Panc1 (cell line): ENCODE data around the gene SPATA31E1. TPM values are rescaled to one million over a fixed set of nuclear protein-coding genes. Genes with fewer than 3 reads are reported as not detected.

ENCODE experiments used
- ATAC-seq: fragments of 200-7000 bp; cut with Tn5 transposase; 2 replicates; pipeline ENCODE4 v1.9.1; 2020; ENCODE audit warnings: mild to moderate bottlenecking, moderate library complexity
- BruUV-seq: library from RNA; stranded (reverse); fragments of 400-500 nt; replicated peaks from 2 replicates; lab custom pipeline; 2021; lab: Mats Ljungman, UMichigan
- CTCF ChIA-PET: fragments of 300-600 bp; sonication (Branson Sonifier 250); formaldehyde crosslinking; loops from one replicate; lab custom pipeline; 2022; ENCODE audit warnings: antibody characterized with exemption; lab: Charles Lee
- POLR2A ChIA-PET: fragments of 300-600 bp; sonication (Branson Sonifier 250); formaldehyde crosslinking; loops from one replicate; lab custom pipeline; 2022; ENCODE audit warnings: antibody characterized with exemption; lab: Charles Lee
- DNase-seq: peaks from one replicate; pipeline ENCODE4 v3.0.0-alpha.2; 2010; ENCODE audit warnings: low read depth, low spot score
- H3K27ac ChIP-seq: 2 replicates; pipeline ENCODE4 v1.5.1; 2011; ENCODE audit warnings: mild to moderate bottlenecking, low read length, inconsistent platforms
- H3K27me3 ChIP-seq: fragments of 200-500 bp; sonication (Bioruptor generic); 2 replicates; pipeline ENCODE4 v1.6.0; 2014; ENCODE audit warnings: low read length, inconsistent platforms; ENCODE audit not compliant: control insufficient read depth, insufficient read depth
- H3K36me3 ChIP-seq: fragments of 200-500 bp; sonication (Bioruptor generic); 2 replicates; pipeline ENCODE4 v1.5.1; 2014; ENCODE audit warnings: inconsistent platforms, mild to moderate bottlenecking, low read length, moderate library complexity; ENCODE audit not compliant: control insufficient read depth, insufficient read depth
- H3K4me1 ChIP-seq: 2 replicates; pipeline ENCODE4 v1.5.1; 2011; ENCODE audit warnings: inconsistent platforms, mild to moderate bottlenecking, low read length, moderate library complexity; ENCODE audit not compliant: control insufficient read depth, insufficient read depth
- H3K4me3 ChIP-seq, 2 experiments: 2 replicates each; pipeline ENCODE4 v1.5.1; 2011 to 2012; ENCODE audit warnings: low read depth in 2 of 2, low read length in 2 of 2, mild to moderate bottlenecking in 2 of 2, inconsistent platforms in 1 of 2, moderate library complexity in 1 of 2
- H3K9me3 ChIP-seq: fragments of 200-500 bp; sonication (Bioruptor generic); 2 replicates; pipeline ENCODE4 v1.5.1; 2014; ENCODE audit warnings: low read depth, mild to moderate bottlenecking, inconsistent platforms, low read length, moderate library complexity; ENCODE audit not compliant: control insufficient read depth, insufficient read depth
- POLR2AphosphoS5 ChIP-seq: IDR thresholded peaks from 2 replicates; pipeline ENCODE4 v1.6.1; 2012; ENCODE audit warnings: mild to moderate bottlenecking, low read depth, low read length, moderate library complexity
- SIN3A ChIP-seq: IDR thresholded peaks from 2 replicates; pipeline ENCODE4 v1.6.1; 2012; ENCODE audit warnings: low read depth, mild to moderate bottlenecking, low read length, moderate library complexity, borderline replicate concordance; ENCODE audit not compliant: insufficient read depth
- TCF7L2 ChIP-seq: IDR thresholded peaks from 2 replicates; pipeline ENCODE4 v1.6.1; 2011; ENCODE audit warnings: mild to moderate bottlenecking, low read depth, low read length, inconsistent platforms
- in situ Hi-C: cut with HindIII; loops from 2 replicates; pipeline ENCODE4 v1.10.0; 2016; ENCODE audit warnings: low sequenced_read_pairs, low pct_unique_long_range_greater_than_20kb
- intact Hi-C: fragments of 100-400 bp; cut with micrococcal nuclease; formaldehyde crosslinking; loops from one replicate; pipeline ENCODE4 v1.10.0; 2022; ENCODE audit not compliant: unreplicated experiment
- total RNA-seq: library from RNA; stranded (reverse); gene quantifications from one replicate; pipeline ENCODE4 v1.2.1, GENCODE V29; 2021; ENCODE audit not compliant: unreplicated experiment
- TF ChIP-seq, protein P1 (sequence below): fragments of 450-650 bp; IDR thresholded peaks from 2 replicates; pipeline ENCODE4 v1.5.1; 2017; ENCODE audit warnings: mild to moderate bottlenecking
- TF ChIP-seq, protein P2 (sequence below), 2 experiments: IDR thresholded peaks; 2 replicates each; pipeline ENCODE4 v1.6.1; 2011 to 2012; ENCODE audit warnings: low read depth in 2 of 2, control low read depth in 1 of 2, low read length in 1 of 2, mild to moderate bottlenecking in 1 of 2, moderate library complexity in 1 of 2; ENCODE audit not compliant: insufficient read depth in 1 of 2

Gene SPATA31E1
- total RNA-seq, 1 experiment from 2014 or later = not detected

DNA sequence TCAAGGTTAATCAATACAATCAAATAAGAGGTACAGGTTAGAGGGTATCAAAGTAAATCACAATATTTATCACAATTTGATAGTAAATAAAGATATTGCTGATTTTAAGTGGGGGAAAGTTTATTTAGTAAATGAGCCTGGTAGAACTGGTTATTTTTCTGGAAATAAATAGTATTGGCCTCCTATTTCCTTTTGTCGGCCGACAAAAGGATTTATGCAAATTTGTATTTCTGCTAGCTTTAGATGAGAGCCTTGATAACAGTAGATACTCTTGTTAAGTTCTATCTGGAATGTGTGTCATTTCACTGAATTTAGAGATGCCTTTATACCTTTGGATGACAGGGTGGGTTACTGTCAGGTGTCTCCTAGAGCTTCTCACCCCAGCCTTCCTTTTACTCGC is 17.8 kb upstream of the SPATA31E1 start:
- Histone ChIP-seq H3K27ac (no peak overlapping the region), H3K27me3 (no peaks in the 10 kb centered on the region), H3K4me1 (no peaks in the 10 kb centered on the region), H3K4me3 (no peak overlapping the region), H3K9me3 (no peaks in the 10 kb centered on the region), H3K36me3 (no peaks in the 10 kb centered on the region)
- no peak for DNase-seq
- TF ChIP-seq SIN3A (no peak), POLR2AphosphoS5 (no peak), TCF7L2 (no peak)
- TF ChIP-seq, protein P1, sequence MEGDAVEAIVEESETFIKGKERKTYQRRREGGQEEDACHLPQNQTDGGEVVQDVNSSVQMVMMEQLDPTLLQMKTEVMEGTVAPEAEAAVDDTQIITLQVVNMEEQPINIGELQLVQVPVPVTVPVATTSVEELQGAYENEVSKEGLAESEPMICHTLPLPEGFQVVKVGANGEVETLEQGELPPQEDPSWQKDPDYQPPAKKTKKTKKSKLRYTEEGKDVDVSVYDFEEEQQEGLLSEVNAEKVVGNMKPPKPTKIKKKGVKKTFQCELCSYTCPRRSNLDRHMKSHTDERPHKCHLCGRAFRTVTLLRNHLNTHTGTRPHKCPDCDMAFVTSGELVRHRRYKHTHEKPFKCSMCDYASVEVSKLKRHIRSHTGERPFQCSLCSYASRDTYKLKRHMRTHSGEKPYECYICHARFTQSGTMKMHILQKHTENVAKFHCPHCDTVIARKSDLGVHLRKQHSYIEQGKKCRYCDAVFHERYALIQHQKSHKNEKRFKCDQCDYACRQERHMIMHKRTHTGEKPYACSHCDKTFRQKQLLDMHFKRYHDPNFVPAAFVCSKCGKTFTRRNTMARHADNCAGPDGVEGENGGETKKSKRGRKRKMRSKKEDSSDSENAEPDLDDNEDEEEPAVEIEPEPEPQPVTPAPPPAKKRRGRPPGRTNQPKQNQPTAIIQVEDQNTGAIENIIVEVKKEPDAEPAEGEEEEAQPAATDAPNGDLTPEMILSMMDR = no peak
- TF ChIP-seq, protein P2, sequence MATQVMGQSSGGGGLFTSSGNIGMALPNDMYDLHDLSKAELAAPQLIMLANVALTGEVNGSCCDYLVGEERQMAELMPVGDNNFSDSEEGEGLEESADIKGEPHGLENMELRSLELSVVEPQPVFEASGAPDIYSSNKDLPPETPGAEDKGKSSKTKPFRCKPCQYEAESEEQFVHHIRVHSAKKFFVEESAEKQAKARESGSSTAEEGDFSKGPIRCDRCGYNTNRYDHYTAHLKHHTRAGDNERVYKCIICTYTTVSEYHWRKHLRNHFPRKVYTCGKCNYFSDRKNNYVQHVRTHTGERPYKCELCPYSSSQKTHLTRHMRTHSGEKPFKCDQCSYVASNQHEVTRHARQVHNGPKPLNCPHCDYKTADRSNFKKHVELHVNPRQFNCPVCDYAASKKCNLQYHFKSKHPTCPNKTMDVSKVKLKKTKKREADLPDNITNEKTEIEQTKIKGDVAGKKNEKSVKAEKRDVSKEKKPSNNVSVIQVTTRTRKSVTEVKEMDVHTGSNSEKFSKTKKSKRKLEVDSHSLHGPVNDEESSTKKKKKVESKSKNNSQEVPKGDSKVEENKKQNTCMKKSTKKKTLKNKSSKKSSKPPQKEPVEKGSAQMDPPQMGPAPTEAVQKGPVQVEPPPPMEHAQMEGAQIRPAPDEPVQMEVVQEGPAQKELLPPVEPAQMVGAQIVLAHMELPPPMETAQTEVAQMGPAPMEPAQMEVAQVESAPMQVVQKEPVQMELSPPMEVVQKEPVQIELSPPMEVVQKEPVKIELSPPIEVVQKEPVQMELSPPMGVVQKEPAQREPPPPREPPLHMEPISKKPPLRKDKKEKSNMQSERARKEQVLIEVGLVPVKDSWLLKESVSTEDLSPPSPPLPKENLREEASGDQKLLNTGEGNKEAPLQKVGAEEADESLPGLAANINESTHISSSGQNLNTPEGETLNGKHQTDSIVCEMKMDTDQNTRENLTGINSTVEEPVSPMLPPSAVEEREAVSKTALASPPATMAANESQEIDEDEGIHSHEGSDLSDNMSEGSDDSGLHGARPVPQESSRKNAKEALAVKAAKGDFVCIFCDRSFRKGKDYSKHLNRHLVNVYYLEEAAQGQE (IDR thresholded peaks at IDR 0.05; ENCODE audit: insufficient read depth in 1 of 2, low read depth in 2 of 2, low read length in 1 of 2) = no peak
- intact Hi-C loops (no loop called here), in situ Hi-C loops (no loop called here)
- no peak for ATAC-seq
- POLR2A ChIA-PET = no interaction called here
- no TSS peak for BruUV-seq
- CTCF ChIA-PET = no interaction called here

DNA sequence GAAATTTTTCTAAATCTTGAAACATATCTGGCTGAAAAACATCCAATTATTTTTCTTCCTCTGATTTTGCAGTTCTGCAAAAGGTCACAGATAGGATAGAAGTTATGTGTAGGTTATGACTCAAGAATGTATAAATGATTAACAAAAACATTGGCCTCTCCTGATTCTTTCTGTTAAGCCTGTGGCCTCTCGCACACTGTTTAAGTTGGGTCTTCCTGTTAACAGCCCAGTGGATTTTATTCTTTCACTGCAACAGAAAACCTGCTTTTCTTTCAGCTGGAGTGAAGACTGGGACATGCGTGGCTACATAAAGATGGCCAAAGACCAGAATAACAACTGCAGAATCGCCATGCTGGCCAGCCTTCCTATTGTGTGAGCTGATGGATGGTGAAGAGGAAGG is 17.1 kb upstream of the SPATA31E1 start:
- H3K27me3 ChIP-seq = no peaks in the 10 kb centered on the region
- intact Hi-C loops (no loop called here), in situ Hi-C loops (no loop called here)
- no TSS peak for BruUV-seq
- ATAC-seq (no peak), DNase-seq (no peak)
- TF ChIP-seq, protein P1 = no peak
- TF ChIP-seq POLR2AphosphoS5 (no peak), SIN3A (no peak), TCF7L2 (no peak)
- TF ChIP-seq, protein P2 (IDR thresholded peaks at IDR 0.05; ENCODE audit: insufficient read depth in 1 of 2, low read depth in 2 of 2, low read length in 1 of 2) = no peak
- no peak overlapping the region for H3K4me3 ChIP-seq
- POLR2A ChIA-PET = no interaction called here
- H3K9me3 ChIP-seq = no peaks in the 10 kb centered on the region
- no peak overlapping the region for H3K27ac ChIP-seq
- H3K4me1 ChIP-seq = no peaks in the 10 kb centered on the region
- CTCF ChIA-PET = no interaction called here
- H3K36me3 ChIP-seq = no peaks in the 10 kb centered on the region
